ENCODE results near the gene SCN9A.

- TF ChIP-seq CTCF (conservative IDR thresholded peaks at IDR 0.05; ENCODE audit: low read depth, low read length) (no peak), POLR2A (IDR thresholded peaks at IDR 0.05; ENCODE audit: low read depth, low read length) (no peak), RCOR1 (IDR thresholded peaks at IDR 0.05; ENCODE audit: insufficient replicate concordance, low read length) (no peak), MAFK (IDR thresholded peaks at IDR 0.05; ENCODE audit: low read depth, low read length) (no peak), FOS (IDR thresholded peaks at IDR 0.05; ENCODE audit: low read depth, low read length) (no peak), CEBPB (IDR thresholded peaks at IDR 0.05; ENCODE audit: low read depth, low read length) (no peak), ELK1 (IDR thresholded peaks at IDR 0.05; ENCODE audit: borderline replicate concordance, low read depth, low read length) (no peak), CHD1 (IDR thresholded peaks at IDR 0.05; ENCODE audit: low read depth, low read length) (no peak), RAD21 (IDR thresholded peaks at IDR 0.05; ENCODE audit: low read length) (no peak), BHLHE40 (IDR thresholded peaks at IDR 0.05; ENCODE audit: low read depth, low read length) (no peak), SMC3 (IDR thresholded peaks at IDR 0.05; ENCODE audit: low read depth, low read length) (no peak), NFE2L2 (IDR thresholded peaks at IDR 0.05; ENCODE audit: low read depth, low read length) (no peak), USF2 (IDR thresholded peaks at IDR 0.05; ENCODE audit: low read depth, low read length) (no peak), RFX5 (IDR thresholded peaks at IDR 0.05; ENCODE audit: low read depth, low read length) (no peak)
Observed at GRCh38 chr2:166364476-166365161, 11.1 kb downstream of the SCN9A start.
